ENCODE data around the gene RARS1. TPM values are rescaled to one million over a fixed set of nuclear protein-coding genes. Genes with fewer than 3 reads are reported as not detected.
A peak's percentile ranks its signal among the peaks of the same experiment; 100 is the strongest.

Gene RARS1
- total RNA-seq, 2 experiments from 2014 or later, result 80.9 to 84.0 TPM

- no peak overlapping the region for H3K4me3 Mint-ChIP-seq
- no peaks in the 10 kb centered on the region for H3K9me3 Mint-ChIP-seq
- DNase-seq, result no peak
- H3K27me3 Mint-ChIP-seq (ENCODE audit: low read depth), result no peaks in the 10 kb centered on the region
- H3K36me3 Mint-ChIP-seq (ENCODE audit: low read depth), result peaks cover 37% of the 10 kb centered on the region
- H3K27ac Mint-ChIP-seq, result no peak overlapping the region
- CTCF ChIA-PET, result interaction anchor here (0.9 kb wide), 1 partner anchor 86 kb away, joined by 3 read pairs; no protein-coding TSS in a partner anchor
- H3K4me1 Mint-ChIP-seq (ENCODE audit: low read depth), result peaks cover 34% of the 10 kb centered on the region
- intact Hi-C loops (cut with micrococcal nuclease), result loop anchor here (5.0 kb wide), 2 partner anchors 188 to 1093 kb away; partner anchors contain the start of gene SPDL1
Measured at GRCh38 chr5:168489059-168489458, 2.8 kb downstream of the RARS1 start.

- Mint-ChIP-seq H3K4me3 (no peak overlapping the region), H3K36me3 (ENCODE audit: low read depth) (peaks cover 54% of the 10 kb centered on the region), H3K9me3 (no peaks in the 10 kb centered on the region), H3K27ac (no peak overlapping the region), H3K27me3 (ENCODE audit: low read depth) (no peaks in the 10 kb centered on the region), H3K4me1 (ENCODE audit: low read depth) (peaks cover 7% of the 10 kb centered on the region)
- intact Hi-C loops (cut with micrococcal nuclease), result no loop called here
- CTCF ChIA-PET, result no interaction called here
- no peak for DNase-seq
Measured at GRCh38 chr5:168494057-168494555, 7.8 kb downstream of the RARS1 start.

GRCh38 chr5:168502563-168503237 is 16.4 kb downstream of the RARS1 start:
- Mint-ChIP-seq H3K9me3 (no peaks in the 10 kb centered on the region), H3K4me1 (ENCODE audit: low read depth) (no peaks in the 10 kb centered on the region), H3K27ac (no peak overlapping the region), H3K27me3 (ENCODE audit: low read depth) (no peaks in the 10 kb centered on the region), H3K4me3 (no peak overlapping the region), H3K36me3 (ENCODE audit: low read depth) (peaks cover 31% of the 10 kb centered on the region)
- intact Hi-C loops (cut with micrococcal nuclease), result no loop called here
- DNase-seq, result no peak
- CTCF ChIA-PET, result no interaction called here

GRCh38 chr5:168513861-168514428 is 27.7 kb downstream of the RARS1 start:
- no peaks in the 10 kb centered on the region for H3K27me3 Mint-ChIP-seq (ENCODE audit: low read depth)
- no peak for DNase-seq
- no peak overlapping the region for H3K4me3 Mint-ChIP-seq
- intact Hi-C loops (cut with micrococcal nuclease), result no loop called here
- H3K36me3 Mint-ChIP-seq (ENCODE audit: low read depth), result peaks cover 68% of the 10 kb centered on the region
- peaks cover 7% of the 10 kb centered on the region for H3K9me3 Mint-ChIP-seq
- CTCF ChIA-PET, result interaction anchor here (1.4 kb wide), 1 partner anchor 31 kb away, joined by 3 read pairs; no protein-coding TSS in a partner anchor
- no peaks in the 10 kb centered on the region for H3K4me1 Mint-ChIP-seq (ENCODE audit: low read depth)
- no peak overlapping the region for H3K27ac Mint-ChIP-seq

GRCh38 chr5:168525856-168526255 is 39.6 kb downstream of the RARS1 start:
- Mint-ChIP-seq H3K36me3 (ENCODE audit: low read depth) (peaks cover 23% of the 10 kb centered on the region), H3K27ac (no peak overlapping the region), H3K9me3 (no peaks in the 10 kb centered on the region), H3K4me3 (no peak overlapping the region), H3K27me3 (ENCODE audit: low read depth) (peaks cover 22% of the 10 kb centered on the region), H3K4me1 (ENCODE audit: low read depth) (peaks cover 12% of the 10 kb centered on the region)
- no peak for DNase-seq
- intact Hi-C loops (cut with micrococcal nuclease), result no loop called here
- CTCF ChIA-PET, result no interaction called here

- Mint-ChIP-seq H3K9me3 (no peaks in the 10 kb centered on the region), H3K4me3 (no peak overlapping the region), H3K27ac (no peak overlapping the region), H3K4me1 (ENCODE audit: low read depth) (peaks cover 12% of the 10 kb centered on the region), H3K27me3 (ENCODE audit: low read depth) (peaks cover 32% of the 10 kb centered on the region), H3K36me3 (ENCODE audit: low read depth) (peaks cover 18% of the 10 kb centered on the region)
- CTCF ChIA-PET, result no interaction called here
- DNase-seq, result no peak
- intact Hi-C loops (cut with micrococcal nuclease), result loop anchor here (2.0 kb wide), 1 partner anchor 51 kb away; the partner anchor contains the start of gene PANK3
Measured at GRCh38 chr5:168527756-168528295, 41.6 kb downstream of the RARS1 start.

- H3K27me3 Mint-ChIP-seq (ENCODE audit: low read depth), result peaks cover 40% of the 10 kb centered on the region
- intact Hi-C loops (cut with micrococcal nuclease), result loop anchor here (2.0 kb wide), 1 partner anchor 50 kb away; the partner anchor contains the start of gene PANK3
- H3K4me3 Mint-ChIP-seq, result peak within 1 kb of the TSS; percentile 67
- peak; percentile 51 for DNase-seq
- H3K27ac Mint-ChIP-seq, result no peak within 1 kb of the TSS
- H3K9me3 Mint-ChIP-seq, result no peaks in the 10 kb centered on the region
- CTCF ChIA-PET, result no interaction called here
- H3K4me1 Mint-ChIP-seq (ENCODE audit: low read depth), result peaks cover 12% of the 10 kb centered on the region
- H3K36me3 Mint-ChIP-seq (ENCODE audit: low read depth), result peaks cover 14% of the 10 kb centered on the region
Measured at GRCh38 chr5:168528521-168529373, 42.5 kb downstream of the RARS1 start, which contains the start of gene FBLL1. TSS of gene FBLL1 (plus strand) at chr5:168529305. CDS start at chr5:168529505, 200 bp downstream.

- Mint-ChIP-seq H3K36me3 (ENCODE audit: low read depth) (peaks cover 9% of the 10 kb centered on the region), H3K27me3 (ENCODE audit: low read depth) (peaks cover 42% of the 10 kb centered on the region), H3K27ac (no peak overlapping the region), H3K4me1 (ENCODE audit: low read depth) (peaks cover 12% of the 10 kb centered on the region), H3K9me3 (no peaks in the 10 kb centered on the region), H3K4me3 (peak overlapping the region; percentile 57)
- intact Hi-C loops (cut with micrococcal nuclease), result loop anchor here (2.0 kb wide), 1 partner anchor 49 kb away; the partner anchor contains the start of gene PANK3
- no peak for DNase-seq
- CTCF ChIA-PET, result no interaction called here
Measured at GRCh38 chr5:168529374-168530234, 43.3 kb downstream of the RARS1 start.

- peaks cover 43% of the 10 kb centered on the region for H3K27me3 Mint-ChIP-seq (ENCODE audit: low read depth)
- no peak overlapping the region for H3K27ac Mint-ChIP-seq
- peaks cover 5% of the 10 kb centered on the region for H3K36me3 Mint-ChIP-seq (ENCODE audit: low read depth)
- intact Hi-C loops (cut with micrococcal nuclease), result no loop called here
- H3K9me3 Mint-ChIP-seq, result no peaks in the 10 kb centered on the region
- CTCF ChIA-PET, result no interaction called here
- peaks cover 12% of the 10 kb centered on the region for H3K4me1 Mint-ChIP-seq (ENCODE audit: low read depth)
- no peak for DNase-seq
- H3K4me3 Mint-ChIP-seq, result peak overlapping the region; percentile 31
Measured at GRCh38 chr5:168530621-168531150, 44.4 kb downstream of the RARS1 start.

GRCh38 chr5:168531191-168531590 is 44.9 kb downstream of the RARS1 start:
- Mint-ChIP-seq H3K4me3 (no peak overlapping the region), H3K4me1 (ENCODE audit: low read depth) (peaks cover 12% of the 10 kb centered on the region), H3K27me3 (ENCODE audit: low read depth) (peaks cover 43% of the 10 kb centered on the region), H3K9me3 (no peaks in the 10 kb centered on the region), H3K27ac (no peak overlapping the region), H3K36me3 (ENCODE audit: low read depth) (peaks cover 5% of the 10 kb centered on the region)
- intact Hi-C loops (cut with micrococcal nuclease), result no loop called here
- CTCF ChIA-PET, result no interaction called here
- no peak for DNase-seq
